ENCODE data around the gene ZNF668.
"Not testable (repeated sequence)": the region's sequence is repeated elsewhere in the genome, so short reads cannot be mapped to it uniquely, and the experiment has no call there.

ZNF668 gene

DNA sequence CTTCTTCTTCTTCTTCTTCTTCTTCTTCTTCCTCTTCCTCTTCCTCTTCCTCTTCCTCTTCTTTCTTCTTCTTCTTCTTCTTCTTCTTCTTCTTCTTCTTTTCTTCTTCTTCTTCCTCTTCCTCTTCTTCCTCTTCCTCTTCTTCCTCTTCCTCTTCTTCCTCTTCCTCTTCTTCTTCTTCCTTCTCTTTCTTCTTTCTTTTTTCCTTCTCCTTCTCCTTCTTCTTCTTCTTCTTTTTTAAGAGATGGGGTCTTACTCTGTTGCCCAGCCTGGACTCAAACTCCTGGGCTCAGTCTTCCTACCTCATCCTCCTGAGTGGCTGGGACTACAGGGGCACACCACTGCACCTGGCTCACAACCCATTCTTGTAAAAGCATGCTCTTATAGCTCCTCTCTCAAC, 60.7 kb downstream of the ZNF668 start:
- not testable (repeated sequence) for H3K36me3 ChIP-seq (ENCODE audit: control insufficient read depth in 2 of 2, insufficient read depth in 2 of 2, low read length in 2 of 2); H3K27ac ChIP-seq (ENCODE audit: low read depth in 2 of 2, low read length in 2 of 2); H3K9me3 ChIP-seq (ENCODE audit: control insufficient read depth in 2 of 2, low read length in 2 of 2); H3K9ac ChIP-seq (ENCODE audit: low read depth in 1 of 2, low read length in 2 of 2); H3K4me3 ChIP-seq (ENCODE audit: low read length in 2 of 2); H3K4me1 ChIP-seq (ENCODE audit: control insufficient read depth in 2 of 2, insufficient read depth in 2 of 2, low read length in 2 of 2)
- peaks cover 22 to 26% of the 10 kb centered on the region in 2 donors for H3K27me3 ChIP-seq (ENCODE audit: control insufficient read depth in 2 of 2, insufficient read depth in 2 of 2, low read length in 2 of 2)

DNA sequence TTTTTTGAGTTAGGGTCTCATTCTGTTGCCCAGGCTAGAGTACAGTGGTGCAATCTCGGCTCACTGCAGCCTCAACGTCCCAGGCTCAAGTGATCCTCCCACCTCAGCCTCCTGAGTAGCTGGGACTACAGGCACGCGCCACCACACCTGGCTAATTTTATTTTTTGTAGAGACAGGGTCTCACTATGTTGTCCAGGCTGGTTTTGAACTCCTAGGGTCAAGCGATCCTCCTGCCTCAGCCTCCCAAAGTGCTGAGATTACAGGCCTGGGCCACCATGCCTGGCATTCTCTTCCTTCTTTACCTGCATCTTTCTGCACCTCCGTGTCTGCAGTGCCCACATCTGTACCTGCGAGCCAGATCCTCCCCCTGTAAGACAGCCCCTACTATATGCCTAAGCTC, 62.2 kb downstream of the ZNF668 start:
- not testable (repeated sequence) for H3K9me3 ChIP-seq (ENCODE audit: control insufficient read depth in 2 of 2, low read length in 2 of 2); H3K9ac ChIP-seq (ENCODE audit: low read depth in 1 of 2, low read length in 2 of 2); H3K4me1 ChIP-seq (ENCODE audit: control insufficient read depth in 2 of 2, insufficient read depth in 2 of 2, low read length in 2 of 2); H3K36me3 ChIP-seq (ENCODE audit: control insufficient read depth in 2 of 2, insufficient read depth in 2 of 2, low read length in 2 of 2); H3K27ac ChIP-seq (ENCODE audit: low read depth in 2 of 2, low read length in 2 of 2); H3K4me3 ChIP-seq (ENCODE audit: low read length in 2 of 2)
- peaks cover 29 to 33% of the 10 kb centered on the region in 2 donors for H3K27me3 ChIP-seq (ENCODE audit: control insufficient read depth in 2 of 2, insufficient read depth in 2 of 2, low read length in 2 of 2)

All from mucosa of rectum (tissue), 2 donors.